Skeletal muscle satellite cell (primary cell): Measurements from ENCODE around the gene PIK3C2B.

ENCODE experiments used
- H3K27me3 ChIP-seq: 2 replicates; pipeline ENCODE4 v1.7.0; 2013; ENCODE audit warnings: low read length; ENCODE audit not compliant: control insufficient read depth, insufficient read depth
- H3K36me3 ChIP-seq: 2 replicates; pipeline ENCODE4 v1.7.0; 2013; ENCODE audit warnings: mild to moderate bottlenecking, control low read depth, low read length; ENCODE audit not compliant: insufficient read depth
- H3K4me1 ChIP-seq: 2 replicates; pipeline ENCODE4 v1.7.0; 2013; ENCODE audit warnings: low read length; ENCODE audit not compliant: control insufficient read depth, insufficient read depth
- H3K4me2 ChIP-seq: 2 replicates; pipeline ENCODE4 v1.7.0; 2013; ENCODE audit warnings: mild to moderate bottlenecking, low read length
- H3K4me3 ChIP-seq: 2 replicates; pipeline ENCODE4 v1.7.0; 2013; ENCODE audit warnings: low read length
- H3K9ac ChIP-seq: 2 replicates; pipeline ENCODE4 v1.7.0; 2013; ENCODE audit warnings: mild to moderate bottlenecking, low read depth, low read length, moderate library complexity
- H3K9me3 ChIP-seq: replicated peaks from 2 replicates; pipeline ENCODE4 v1.7.0; 2013; ENCODE audit warnings: mild to moderate bottlenecking, control low read depth, low read length

Gene PIK3C2B

GRCh38 chr1:204454476-204454875 is 40.1 kb downstream of the PIK3C2B start:
- no peaks in the 10 kb centered on the region for H3K9me3 ChIP-seq
- no peak overlapping the region for H3K4me3 ChIP-seq
- H3K4me1 ChIP-seq: no peaks in the 10 kb centered on the region
- peaks cover 51% of the 10 kb centered on the region for H3K27me3 ChIP-seq
- no peak overlapping the region for H3K9ac ChIP-seq
- no peaks in the 10 kb centered on the region for H3K36me3 ChIP-seq
- no peak overlapping the region for H3K4me2 ChIP-seq

- H3K4me3 ChIP-seq: no peak overlapping the region
- H3K36me3 ChIP-seq: no peaks in the 10 kb centered on the region
- peaks cover 50% of the 10 kb centered on the region for H3K27me3 ChIP-seq
- H3K4me1 ChIP-seq: no peaks in the 10 kb centered on the region
- H3K9ac ChIP-seq: no peak overlapping the region
- H3K4me2 ChIP-seq: no peak overlapping the region
- no peaks in the 10 kb centered on the region for H3K9me3 ChIP-seq
Observed at GRCh38 chr1:204453141-204453772, 41.3 kb downstream of the PIK3C2B start.

GRCh38 chr1:204451352-204452124 is 43.1 kb downstream of the PIK3C2B start:
- peaks cover 48% of the 10 kb centered on the region for H3K27me3 ChIP-seq
- no peak overlapping the region for H3K4me3 ChIP-seq
- H3K4me1 ChIP-seq: no peaks in the 10 kb centered on the region
- no peak overlapping the region for H3K9ac ChIP-seq
- H3K36me3 ChIP-seq: no peaks in the 10 kb centered on the region
- no peak overlapping the region for H3K4me2 ChIP-seq
- no peaks in the 10 kb centered on the region for H3K9me3 ChIP-seq

GRCh38 chr1:204450461-204451257 is 43.9 kb downstream of the PIK3C2B start:
- Histone ChIP-seq H3K4me1 (no peaks in the 10 kb centered on the region), H3K9me3 (no peaks in the 10 kb centered on the region), H3K4me2 (no peak overlapping the region), H3K9ac (no peak overlapping the region), H3K36me3 (no peaks in the 10 kb centered on the region), H3K27me3 (peaks cover 40% of the 10 kb centered on the region), H3K4me3 (no peak overlapping the region)

GRCh38 chr1:204449678-204450280 is 44.8 kb downstream of the PIK3C2B start:
- no peaks in the 10 kb centered on the region for H3K4me1 ChIP-seq
- H3K9ac ChIP-seq: no peak overlapping the region
- H3K27me3 ChIP-seq: peaks cover 43% of the 10 kb centered on the region
- H3K36me3 ChIP-seq: no peaks in the 10 kb centered on the region
- H3K4me2 ChIP-seq: no peak overlapping the region
- H3K4me3 ChIP-seq: no peak overlapping the region
- H3K9me3 ChIP-seq: no peaks in the 10 kb centered on the region

- H3K4me2 ChIP-seq: no peak overlapping the region
- H3K36me3 ChIP-seq: no peaks in the 10 kb centered on the region
- H3K4me3 ChIP-seq: no peak overlapping the region
- no peak overlapping the region for H3K9ac ChIP-seq
- H3K27me3 ChIP-seq: peaks cover 50% of the 10 kb centered on the region
- H3K9me3 ChIP-seq: no peaks in the 10 kb centered on the region
- H3K4me1 ChIP-seq: no peaks in the 10 kb centered on the region
Observed at GRCh38 chr1:204448991-204449677, 45.5 kb downstream of the PIK3C2B start.

GRCh38 chr1:204448344-204448964 is 46.2 kb downstream of the PIK3C2B start:
- no peak overlapping the region for H3K9ac ChIP-seq
- no peaks in the 10 kb centered on the region for H3K9me3 ChIP-seq
- H3K27me3 ChIP-seq: peaks cover 54% of the 10 kb centered on the region
- no peak overlapping the region for H3K4me3 ChIP-seq
- H3K4me1 ChIP-seq: no peaks in the 10 kb centered on the region
- no peaks in the 10 kb centered on the region for H3K36me3 ChIP-seq
- no peak overlapping the region for H3K4me2 ChIP-seq

GRCh38 chr1:204447736-204448135 is 46.9 kb downstream of the PIK3C2B start:
- Histone ChIP-seq H3K4me1 (no peaks in the 10 kb centered on the region), H3K9me3 (no peaks in the 10 kb centered on the region), H3K27me3 (peaks cover 57% of the 10 kb centered on the region), H3K4me3 (no peak overlapping the region), H3K36me3 (no peaks in the 10 kb centered on the region), H3K4me2 (no peak overlapping the region), H3K9ac (no peak overlapping the region)

- H3K9ac ChIP-seq: no peak overlapping the region
- H3K36me3 ChIP-seq: no peaks in the 10 kb centered on the region
- no peak overlapping the region for H3K4me3 ChIP-seq
- H3K9me3 ChIP-seq: no peaks in the 10 kb centered on the region
- no peak overlapping the region for H3K4me2 ChIP-seq
- H3K27me3 ChIP-seq: peaks cover 61% of the 10 kb centered on the region
- H3K4me1 ChIP-seq: no peaks in the 10 kb centered on the region
Observed at GRCh38 chr1:204447190-204447589, 47.4 kb downstream of the PIK3C2B start.

- Histone ChIP-seq H3K27me3 (peaks cover 59% of the 10 kb centered on the region), H3K9ac (no peak overlapping the region), H3K9me3 (no peaks in the 10 kb centered on the region), H3K36me3 (no peaks in the 10 kb centered on the region), H3K4me1 (no peaks in the 10 kb centered on the region), H3K4me3 (no peak overlapping the region), H3K4me2 (no peak overlapping the region)
Observed at GRCh38 chr1:204446413-204447111, 48.0 kb downstream of the PIK3C2B start.
